ENCODE data around the gene IL20RA. TPM values are rescaled to one million over a fixed set of nuclear protein-coding genes. Genes with fewer than 3 reads are reported as not detected.

The IL20RA gene
- polyA plus RNA-seq, 3 donors = not detected

GRCh38 chr6:137033828-137034227 lies 10.9 kb downstream of the IL20RA start:
- WGBS (ENCODE audit: insufficient coverage) = no CpG with 5 or more reads among the region's 2 CpGs
- H3K27ac Mint-ChIP-seq = no peak overlapping the region

GRCh38 chr6:137031122-137031521 lies 13.6 kb downstream of the IL20RA start:
- Histone ChIP-seq H3K36me3 (replicated peaks in 1 of 2; ENCODE audit: control insufficient read depth in 1 of 2, insufficient read depth in 2 of 2, low read length in 2 of 2) (no peaks in the 10 kb centered on the region), H3K9ac (ENCODE audit: insufficient read depth, low read length, poor library complexity, severe bottlenecking) (no peak overlapping the region), H3K9me3 (replicated peaks in 1 of 2; ENCODE audit: control insufficient read depth in 1 of 2, insufficient read depth in 1 of 2, low read length in 2 of 2) (no peaks in the 10 kb centered on the region), H3K4me3 (replicated peaks in 1 of 3; ENCODE audit: low read depth in 2 of 3, low read length in 3 of 3) (no peak overlapping the region), H3K27me3 (ENCODE audit: control insufficient read depth in 2 of 2, insufficient read depth in 2 of 2, low read length in 2 of 2) (peaks cover 44 to 57% of the 10 kb centered on the region in 2 donors), H3K27ac (ENCODE audit: low read depth in 1 of 2, low read length in 2 of 2) (no peak overlapping the region), H3K79me2 (ENCODE audit: insufficient read depth, low read length) (no peaks in the 10 kb centered on the region), H3K4me2 (replicated peaks; ENCODE audit: extremely low read depth, low read length, poor library complexity, severe bottlenecking) (no peak overlapping the region), H2AFZ (ENCODE audit: insufficient read depth, low read depth, low read length, poor library complexity, severe bottlenecking) (no peak overlapping the region), H4K20me1 (ENCODE audit: insufficient read depth, low read length) (no peaks in the 10 kb centered on the region), H3K4me1 (ENCODE audit: control insufficient read depth in 1 of 2, insufficient read depth in 2 of 2, low read length in 2 of 2) (no peaks in the 10 kb centered on the region)
- WGBS (ENCODE audit: insufficient coverage) = 100% methylated on average over 1 of the region's 3 CpGs
- H3K27me3 Mint-ChIP-seq (ENCODE audit: low read depth in 3 of 3) = peaks cover 28 to 65% (median 49%) of the 10 kb centered on the region in 3 donors
- no peaks in the 10 kb centered on the region for H3K36me3 Mint-ChIP-seq
- no peak overlapping the region for H3K4me3 Mint-ChIP-seq
- H3K4me1 Mint-ChIP-seq = no peaks in the 10 kb centered on the region
- H3K27ac Mint-ChIP-seq = no peak overlapping the region
- intact Hi-C loops (cut with micrococcal nuclease) = no loop called here
- DNase-seq = no peak
- TF ChIP-seq CTCF (IDR thresholded peaks at IDR 0.05) = no peak
- H3K9me3 Mint-ChIP-seq = peaks cover 0 to 5% (median 0%) of the 10 kb centered on the region in 7 donors

More at GRCh38 chr6:137033828-137034227, 10.9 kb downstream of the IL20RA start:
- no peak overlapping the region for H3K9ac ChIP-seq (ENCODE audit: insufficient read depth, low read length, poor library complexity, severe bottlenecking)
- DNase-seq = no peak
- H3K79me2 ChIP-seq (ENCODE audit: insufficient read depth, low read length) = no peaks in the 10 kb centered on the region
- intact Hi-C loops (cut with micrococcal nuclease) = no loop called here
- no peak overlapping the region for H3K4me2 ChIP-seq (replicated peaks; ENCODE audit: extremely low read depth, low read length, poor library complexity, severe bottlenecking)
- H3K4me1 ChIP-seq (ENCODE audit: control insufficient read depth in 1 of 2, insufficient read depth in 2 of 2, low read length in 2 of 2) = no peaks in the 10 kb centered on the region
- H3K9me3 ChIP-seq (replicated peaks in 1 of 2; ENCODE audit: control insufficient read depth in 1 of 2, insufficient read depth in 1 of 2, low read length in 2 of 2) = no peaks in the 10 kb centered on the region
- Mint-ChIP-seq H3K4me3 (no peak overlapping the region), H3K27me3 (ENCODE audit: low read depth in 3 of 3) (peaks cover 45 to 71% (median 49%) of the 10 kb centered on the region in 3 donors), H3K4me1 (no peaks in the 10 kb centered on the region), H3K9me3 (peaks cover 0 to 5% (median 0%) of the 10 kb centered on the region in 7 donors), H3K36me3 (no peaks in the 10 kb centered on the region)
- H3K27ac ChIP-seq (ENCODE audit: low read depth in 1 of 2, low read length in 2 of 2) = no peak overlapping the region
- H4K20me1 ChIP-seq (ENCODE audit: insufficient read depth, low read length) = no peaks in the 10 kb centered on the region
- no peak overlapping the region for H2AFZ ChIP-seq (ENCODE audit: insufficient read depth, low read depth, low read length, poor library complexity, severe bottlenecking)
- TF ChIP-seq CTCF (IDR thresholded peaks at IDR 0.05) = no peak
- H3K36me3 ChIP-seq (replicated peaks in 1 of 2; ENCODE audit: control insufficient read depth in 1 of 2, insufficient read depth in 2 of 2, low read length in 2 of 2) = no peaks in the 10 kb centered on the region
- H3K4me3 ChIP-seq (replicated peaks in 1 of 3; ENCODE audit: low read depth in 2 of 3, low read length in 3 of 3) = no peak overlapping the region
- H3K27me3 ChIP-seq (ENCODE audit: control insufficient read depth in 2 of 2, insufficient read depth in 2 of 2, low read length in 2 of 2) = peaks cover 51 to 66% of the 10 kb centered on the region in 2 donors

Data from CD14-positive monocyte (primary cell).